Embryonic facial prominence (tissue), 1 donor: ENCODE measurements around the gene OPN4.

ENCODE experiments used
- DNase-seq: peaks from one replicate; pipeline ENCODE4 v3.0.0-alpha.2; 2016; ENCODE audit errors: extremely low spot score

OPN4 gene

DNA sequence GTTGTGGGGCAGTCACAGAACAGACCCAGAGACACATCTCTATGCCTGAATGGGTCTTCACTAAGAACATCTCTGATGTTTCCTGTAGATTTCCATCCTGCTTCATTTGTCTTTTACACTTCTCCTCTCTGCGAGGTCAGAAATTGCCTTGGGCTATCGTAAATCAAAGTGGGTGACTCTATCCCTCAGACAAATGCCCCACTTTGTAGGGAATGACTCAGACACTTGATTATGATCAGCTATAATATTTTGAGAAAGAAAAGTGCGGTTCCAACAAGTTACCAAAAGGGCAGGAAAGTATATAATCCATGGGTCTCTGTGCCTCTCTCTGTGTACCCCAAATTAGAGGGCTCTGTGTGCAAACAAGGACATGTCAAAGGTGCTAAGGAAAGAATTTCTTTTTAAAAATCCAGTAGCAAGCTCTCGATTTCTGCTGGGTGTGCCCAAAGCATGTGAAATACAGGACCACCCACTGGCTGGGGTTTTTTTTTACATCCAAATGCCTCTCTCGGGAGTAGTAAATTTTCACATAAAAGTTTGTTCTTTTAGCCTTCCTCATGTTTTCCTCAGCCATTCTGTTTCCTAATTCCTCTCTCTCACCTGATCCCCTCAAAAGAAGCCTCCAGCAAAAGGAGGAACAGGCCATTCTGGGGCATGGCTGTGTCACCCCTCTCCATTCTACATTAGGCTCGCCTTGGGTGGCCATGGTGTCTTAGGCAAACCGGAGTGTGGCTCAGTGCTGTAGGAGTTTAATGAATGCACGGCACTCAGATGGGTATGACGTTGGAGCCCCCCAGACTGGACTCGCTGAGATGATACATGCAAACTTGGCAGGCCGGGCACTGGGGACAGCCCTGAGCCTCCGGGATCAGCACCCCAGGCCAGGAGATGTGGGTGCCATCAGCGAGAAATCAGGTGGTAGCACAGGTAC lies 6.3 kb upstream of the OPN4 start:
- DNase-seq = no peak

GRCh38 chr10:86648704-86649427 lies 5.5 kb upstream of the OPN4 start:
- DNase-seq = peak; percentile 47

DNA sequence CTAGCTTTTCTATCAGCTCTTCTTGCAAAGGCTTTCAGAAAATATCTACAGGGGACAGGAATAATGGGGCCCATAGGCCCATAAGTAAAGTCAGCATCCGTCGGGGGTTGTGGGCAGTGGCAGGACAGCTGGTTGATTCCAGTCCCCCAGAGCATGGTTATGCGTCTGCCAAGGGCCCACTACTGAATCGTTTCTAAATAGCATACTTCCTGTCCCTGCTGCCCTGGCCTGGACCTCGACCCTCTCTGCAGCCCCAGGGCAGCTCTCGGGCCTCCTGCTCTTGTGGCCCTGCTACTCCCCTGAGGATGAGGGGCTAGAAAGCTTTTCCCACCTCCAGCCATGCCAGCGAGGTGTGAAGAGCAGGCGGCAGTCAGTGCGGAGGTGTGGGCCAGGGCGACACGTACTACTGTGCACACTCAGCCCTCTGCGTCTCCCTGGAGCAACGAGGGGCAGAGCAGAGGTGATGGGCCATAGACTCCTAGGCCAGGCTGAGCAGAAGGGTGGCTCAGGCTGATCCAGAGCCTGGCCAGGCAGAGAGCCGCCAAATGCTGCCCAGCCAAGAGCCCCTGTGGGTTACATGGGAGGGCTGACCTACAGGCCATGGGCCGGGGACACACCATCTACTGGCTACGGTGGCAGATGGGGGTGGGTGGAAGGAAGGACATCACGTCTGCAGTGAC lies 4.7 kb upstream of the OPN4 start:
- no peak for DNase-seq

DNA sequence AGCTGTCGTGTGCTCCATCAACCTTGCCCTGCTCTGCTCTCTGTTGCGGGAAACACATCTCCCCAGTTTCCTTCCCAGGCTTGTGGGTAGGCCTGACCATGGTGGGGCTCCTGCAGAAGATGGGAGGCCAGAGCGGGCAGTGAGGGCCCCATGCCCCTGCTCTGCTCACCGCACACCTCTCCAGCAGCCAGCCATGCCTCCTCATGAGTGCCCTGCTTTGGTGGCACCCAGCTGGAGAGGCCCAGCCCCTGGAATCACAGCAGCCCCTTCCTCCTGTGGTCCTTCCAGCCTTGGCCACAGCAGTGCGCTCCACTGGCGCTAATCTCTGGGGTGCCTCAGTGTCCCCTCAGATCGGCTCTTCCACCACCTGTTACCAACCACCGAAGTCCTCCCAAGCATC lies 4.2 kb upstream of the OPN4 start:
- DNase-seq = no peak

- no peak for DNase-seq
Observed at GRCh38 chr10:86651021-86651471, 3.3 kb upstream of the OPN4 start.

- DNase-seq = no peak
Observed at GRCh38 chr10:86651631-86652331, 2.6 kb upstream of the OPN4 start.

GRCh38 chr10:86652361-86653202 lies 1.8 kb upstream of the OPN4 start:
- DNase-seq = no peak

DNA sequence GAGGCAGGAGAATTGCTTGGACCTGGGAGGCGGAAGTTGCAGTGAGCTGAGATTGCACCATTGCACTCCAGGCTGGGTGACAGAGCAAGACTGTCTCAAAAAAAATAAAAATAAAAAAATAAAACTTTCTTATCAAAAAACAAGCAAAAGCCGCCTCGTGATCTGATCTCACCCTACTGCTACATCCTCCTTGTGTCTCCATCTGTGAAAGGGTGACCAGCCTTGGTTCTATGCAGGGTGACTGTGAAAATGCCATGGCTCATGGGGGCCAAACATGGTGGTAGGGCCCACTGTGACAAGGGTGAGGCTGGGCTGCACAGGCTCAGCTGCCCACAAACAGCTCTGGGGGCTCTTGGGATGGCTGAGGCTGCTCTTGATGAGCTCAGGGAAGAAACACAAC lies 968 bp upstream of the OPN4 start:
- DNase-seq = no peak

DNA sequence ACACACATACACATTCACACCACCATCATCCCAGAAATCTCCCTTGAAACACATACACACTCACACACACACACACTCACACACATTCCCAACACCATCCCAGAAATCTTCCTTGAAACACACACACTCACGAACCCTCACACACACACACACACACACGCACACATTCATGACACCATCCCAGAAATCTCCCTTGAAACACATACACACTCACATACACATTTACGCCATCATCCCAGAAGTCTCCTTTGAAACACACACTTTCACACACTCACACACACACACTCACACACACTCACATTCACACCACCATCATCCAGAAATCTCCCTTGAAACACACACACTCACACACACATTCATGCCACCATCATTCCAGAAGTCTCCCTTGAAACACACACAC lies 360 bp upstream of the OPN4 start:
- DNase-seq = no peak

DNA sequence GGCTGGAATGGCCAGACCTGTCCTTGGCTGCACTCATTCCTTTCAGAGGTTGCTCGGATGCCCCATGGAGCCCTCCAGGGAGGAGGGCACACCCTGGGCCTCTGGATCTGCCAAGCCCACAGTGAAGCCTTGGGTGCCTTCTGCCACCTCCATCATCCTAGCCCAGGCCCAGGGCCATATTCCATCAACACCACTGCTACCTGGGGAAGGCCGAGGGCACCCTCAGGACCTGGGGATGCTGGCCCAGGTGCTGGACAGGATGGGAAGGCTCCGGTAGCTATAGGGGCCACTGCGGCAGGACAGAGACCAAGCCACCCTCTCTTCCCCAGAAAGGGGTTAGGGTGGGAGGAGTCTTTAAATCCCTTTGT lies 810 bp downstream of the OPN4 start:
- DNase-seq = no peak

DNA sequence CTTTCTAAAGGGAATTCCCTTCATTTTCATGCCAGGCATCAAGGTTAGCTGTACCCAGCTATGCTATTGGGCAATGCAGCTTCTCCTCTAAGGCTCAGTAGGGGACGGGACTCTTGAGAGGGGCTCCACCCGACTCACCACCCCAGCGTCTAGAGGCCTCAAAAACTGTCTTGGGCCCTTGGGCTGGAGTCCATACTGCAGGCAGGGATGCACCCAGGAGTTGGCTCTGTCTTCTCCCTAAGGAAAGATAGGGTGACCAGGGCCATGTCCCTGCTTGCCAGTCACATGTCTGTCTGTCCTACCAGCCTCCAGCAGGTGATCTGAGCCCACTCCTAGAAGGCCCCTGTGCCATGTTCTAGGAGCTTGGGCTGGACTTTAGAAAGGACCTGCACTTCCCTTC lies 1.2 kb downstream of the OPN4 start:
- no peak for DNase-seq

- no peak for DNase-seq
Observed at GRCh38 chr10:86657011-86657395, 2.7 kb downstream of the OPN4 start.

DNA sequence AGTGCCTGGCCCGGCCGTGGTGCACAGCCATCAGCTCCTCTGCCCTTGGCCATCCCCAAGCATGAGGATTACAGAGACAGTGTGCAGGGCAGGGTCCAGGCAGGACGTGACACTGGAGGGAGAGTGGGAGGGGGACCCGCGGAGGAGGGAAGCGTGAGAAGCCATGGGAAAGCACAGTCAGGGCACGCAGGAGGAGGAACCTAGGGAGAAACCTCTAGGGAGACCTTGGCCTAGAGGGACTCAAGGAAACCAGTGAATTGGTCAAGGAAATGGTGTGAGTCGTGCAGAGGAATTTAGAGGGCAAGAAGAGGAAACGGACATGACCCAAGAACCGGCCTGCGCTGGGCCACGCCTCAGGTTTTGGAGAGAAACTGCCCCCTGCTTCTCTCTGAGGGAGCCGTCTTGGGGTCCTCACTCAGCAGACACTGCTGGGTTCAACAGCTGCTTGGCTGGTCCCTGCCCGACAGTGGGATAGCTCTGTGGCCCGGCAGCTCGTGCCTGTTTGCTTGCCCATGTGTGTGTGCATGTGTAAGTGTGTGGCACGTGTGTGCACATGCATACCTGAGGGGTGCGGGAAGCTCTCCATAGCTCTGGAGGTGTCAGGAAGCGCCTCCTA lies 3.2 kb downstream of the OPN4 start:
- DNase-seq = no peak

DNA sequence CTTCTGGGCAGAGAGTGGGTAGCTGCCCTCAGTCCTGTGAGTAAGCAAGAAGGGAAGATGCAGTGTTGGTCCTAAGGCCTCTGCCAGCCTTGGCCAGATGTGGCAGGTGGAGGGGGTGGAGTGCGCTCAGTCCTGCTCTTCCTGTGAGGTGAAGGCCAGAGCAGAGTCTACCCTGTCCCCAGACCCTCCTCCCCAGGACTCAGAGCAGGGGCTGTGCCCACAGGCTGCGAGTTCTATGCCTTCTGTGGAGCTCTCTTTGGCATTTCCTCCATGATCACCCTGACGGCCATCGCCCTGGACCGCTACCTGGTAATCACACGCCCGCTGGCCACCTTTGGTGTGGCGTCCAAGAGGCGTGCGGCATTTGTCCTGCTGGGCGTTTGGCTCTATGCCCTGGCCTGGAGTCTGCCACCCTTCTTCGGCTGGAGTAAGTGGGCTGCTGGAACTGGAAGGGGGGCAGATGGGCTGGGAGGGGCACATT lies 4.0 kb downstream of the OPN4 start:
- no peak for DNase-seq

DNA sequence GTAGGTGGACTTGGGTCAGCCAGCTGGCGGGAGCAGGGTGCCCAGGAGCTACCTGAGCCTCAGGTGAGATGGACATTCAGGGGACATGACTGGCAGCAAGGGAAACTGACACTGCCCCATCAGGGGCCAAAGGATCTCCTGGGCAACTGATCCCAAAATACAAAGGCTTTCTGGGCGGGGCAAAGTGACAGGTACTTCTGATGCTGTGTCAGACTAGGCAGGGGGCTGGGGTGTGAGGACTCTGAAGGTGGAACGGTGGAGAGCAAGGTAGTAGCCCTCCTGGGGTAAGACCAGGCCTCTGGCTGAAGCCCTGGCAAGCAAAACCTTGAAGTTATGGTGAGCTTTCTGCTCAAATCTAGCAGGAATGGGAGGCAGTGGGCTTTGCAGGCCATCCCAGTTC lies 4.4 kb downstream of the OPN4 start:
- DNase-seq = no peak

DNA sequence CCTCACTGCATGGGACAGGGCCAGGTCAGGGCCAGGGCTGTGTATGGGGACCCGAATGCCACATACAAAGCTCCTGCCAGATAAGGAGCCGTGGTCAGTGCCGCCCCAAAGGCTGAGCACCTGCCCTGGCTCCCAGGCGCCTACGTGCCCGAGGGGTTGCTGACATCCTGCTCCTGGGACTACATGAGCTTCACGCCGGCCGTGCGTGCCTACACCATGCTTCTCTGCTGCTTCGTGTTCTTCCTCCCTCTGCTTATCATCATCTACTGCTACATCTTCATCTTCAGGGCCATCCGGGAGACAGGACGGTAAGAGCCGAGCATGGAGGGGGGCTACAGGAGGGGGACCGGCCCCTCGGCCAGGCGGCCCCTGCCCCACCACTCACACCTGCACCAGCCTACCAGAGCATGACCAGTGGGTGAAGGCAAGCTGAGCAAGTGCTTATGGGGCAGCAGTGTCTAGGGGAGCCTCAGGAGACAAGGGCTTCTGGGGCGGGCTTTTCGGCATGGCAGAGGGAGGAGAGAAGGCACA lies 4.9 kb downstream of the OPN4 start:
- DNase-seq = no peak

GRCh38 chr10:86659721-86660453 lies 5.5 kb downstream of the OPN4 start:
- no peak for DNase-seq

DNA sequence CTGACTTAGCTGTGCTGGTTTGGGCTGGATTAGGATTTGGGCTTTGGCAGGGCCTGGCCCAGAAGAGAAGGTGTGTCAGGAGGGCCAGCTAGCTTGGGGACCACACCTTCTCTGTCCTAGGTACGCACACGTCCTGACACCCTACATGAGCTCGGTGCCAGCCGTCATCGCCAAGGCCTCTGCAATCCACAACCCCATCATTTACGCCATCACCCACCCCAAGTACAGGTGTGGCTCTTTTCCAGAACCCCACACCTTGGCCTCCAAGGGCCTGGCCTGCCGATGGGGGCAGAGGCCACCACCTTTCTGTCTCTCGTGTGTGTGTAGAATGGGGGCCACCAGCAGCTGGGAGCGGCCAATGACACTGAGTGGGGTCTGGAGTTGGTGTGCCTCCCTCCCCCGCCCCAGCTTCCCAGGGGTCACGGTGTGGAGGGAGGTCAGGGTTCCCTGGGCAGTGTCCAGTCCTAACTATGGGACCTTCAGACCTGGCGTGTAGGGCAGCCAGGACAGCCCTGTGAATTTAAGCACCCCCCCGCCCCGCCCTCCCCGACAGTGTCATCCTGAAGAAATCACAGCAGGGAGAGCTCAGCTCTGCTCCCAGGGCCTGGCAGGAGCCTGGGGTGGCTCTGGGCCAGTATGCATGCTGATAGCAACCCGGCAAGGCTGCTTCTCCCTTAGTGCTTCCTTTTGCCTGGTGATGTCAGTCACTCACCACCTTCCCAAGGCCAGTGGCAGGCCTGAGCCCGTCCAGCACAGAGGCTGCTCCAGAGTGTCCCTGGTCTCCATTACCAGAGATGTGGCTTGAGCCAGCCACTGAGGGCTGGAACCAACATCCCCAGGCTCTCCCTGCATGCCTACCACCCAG lies 7.0 kb downstream of the OPN4 start:
- DNase-seq = no peak
